Measurements from ENCODE around the gene HDAC8. TPM values are rescaled to one million over a fixed set of nuclear protein-coding genes. Genes with fewer than 3 reads are reported as not detected.
"Not testable (repeated sequence)": the region's sequence is repeated elsewhere in the genome, so short reads cannot be mapped to it uniquely, and the experiment has no call there.

HDAC8 gene
- total and polyA plus RNA-seq, 2 donors (not counting 1 experiment from before 2014, with no cell fraction given), result 13.3 to 41.9 TPM

DNA sequence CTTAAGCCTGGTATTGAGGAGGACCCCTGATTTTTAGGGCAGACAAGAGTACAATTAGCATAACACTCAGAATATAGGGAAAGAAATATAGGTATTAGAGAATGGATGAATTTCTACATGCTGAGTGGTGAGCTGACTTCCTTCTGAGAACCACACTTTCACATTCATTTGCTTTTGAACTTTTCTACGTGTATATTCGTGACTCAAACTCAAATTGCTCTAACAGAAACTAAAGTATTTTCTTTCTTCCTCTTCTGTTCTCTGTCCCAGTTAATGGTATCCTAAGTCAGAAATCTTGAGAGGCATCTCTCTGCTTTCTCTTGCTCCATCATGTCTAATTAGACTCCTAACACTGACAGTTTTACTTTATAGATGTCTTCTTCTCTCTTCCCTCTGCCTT lies 163.8 kb downstream of the HDAC8 start:
- no peaks in the 10 kb centered on the region for H3K36me3 ChIP-seq (replicated peaks in 1 of 2; ENCODE audit: control extremely low read depth in 1 of 2, control insufficient read depth in 1 of 2, extremely low read depth in 1 of 2, insufficient read depth in 2 of 2, low read length in 1 of 2)
- no peaks in the 10 kb centered on the region for H3K9me3 Mint-ChIP-seq (ENCODE audit: insufficient read depth)
- ATAC-seq (ENCODE audit: low read depth), result no peak
- H3K27me3 ChIP-seq (replicated peaks in 1 of 4; ENCODE audit: control extremely low read depth in 1 of 4, control insufficient read depth in 3 of 4, insufficient read depth in 4 of 4, low read length in 3 of 4), result no peaks in the 10 kb centered on the region
- H3K27me3 Mint-ChIP-seq, result no peaks in the 10 kb centered on the region
- H3K9me3 ChIP-seq (ENCODE audit: control extremely low read depth in 1 of 3, control insufficient read depth in 2 of 3, insufficient read depth in 1 of 3, low read length in 2 of 3), result no peaks in the 10 kb centered on the region
- CTCF ChIA-PET, result no interaction called here
- no peaks in the 10 kb centered on the region for H4K20me1 ChIP-seq (ENCODE audit: control insufficient read depth, insufficient read depth, low read length, poor library complexity, severe bottlenecking)
- DNase-seq, result no peak
- no CpG with 5 or more reads among the region's 2 CpGs for WGBS (ENCODE audit: insufficient coverage)
- intact Hi-C loops (cut with micrococcal nuclease), result no loop called here
- H3K4me1 Mint-ChIP-seq, result no peaks in the 10 kb centered on the region
- H3K4me1 ChIP-seq (ENCODE audit: control insufficient read depth in 2 of 2, insufficient read depth in 2 of 2, low read length in 2 of 2), result no peaks in the 10 kb centered on the region
- no peak overlapping the region for H3K27ac Mint-ChIP-seq
- no peak overlapping the region for H3K4me2 ChIP-seq (replicated peaks; ENCODE audit: low read depth, low read length, poor library complexity, severe bottlenecking)
- no peak for TF ChIP-seq EZH2 (IDR thresholded peaks at IDR 0.05; ENCODE audit: borderline replicate concordance, insufficient read depth, low read depth, low read length, poor library complexity, severe bottlenecking)
- TF ChIP-seq, protein P1, sequence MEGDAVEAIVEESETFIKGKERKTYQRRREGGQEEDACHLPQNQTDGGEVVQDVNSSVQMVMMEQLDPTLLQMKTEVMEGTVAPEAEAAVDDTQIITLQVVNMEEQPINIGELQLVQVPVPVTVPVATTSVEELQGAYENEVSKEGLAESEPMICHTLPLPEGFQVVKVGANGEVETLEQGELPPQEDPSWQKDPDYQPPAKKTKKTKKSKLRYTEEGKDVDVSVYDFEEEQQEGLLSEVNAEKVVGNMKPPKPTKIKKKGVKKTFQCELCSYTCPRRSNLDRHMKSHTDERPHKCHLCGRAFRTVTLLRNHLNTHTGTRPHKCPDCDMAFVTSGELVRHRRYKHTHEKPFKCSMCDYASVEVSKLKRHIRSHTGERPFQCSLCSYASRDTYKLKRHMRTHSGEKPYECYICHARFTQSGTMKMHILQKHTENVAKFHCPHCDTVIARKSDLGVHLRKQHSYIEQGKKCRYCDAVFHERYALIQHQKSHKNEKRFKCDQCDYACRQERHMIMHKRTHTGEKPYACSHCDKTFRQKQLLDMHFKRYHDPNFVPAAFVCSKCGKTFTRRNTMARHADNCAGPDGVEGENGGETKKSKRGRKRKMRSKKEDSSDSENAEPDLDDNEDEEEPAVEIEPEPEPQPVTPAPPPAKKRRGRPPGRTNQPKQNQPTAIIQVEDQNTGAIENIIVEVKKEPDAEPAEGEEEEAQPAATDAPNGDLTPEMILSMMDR (IDR thresholded peaks at IDR 0.05), result no peak
- no peak overlapping the region for H3K4me3 Mint-ChIP-seq
- H2AFZ ChIP-seq (ENCODE audit: insufficient read depth, low read depth, low read length, poor library complexity, severe bottlenecking), result no peak overlapping the region
- POLR2A ChIA-PET, result no interaction called here
- no peaks in the 10 kb centered on the region for H3K79me2 ChIP-seq (ENCODE audit: control insufficient read depth, insufficient read depth, low read length)
- no peak overlapping the region for H3K27ac ChIP-seq (ENCODE audit: low read length in 2 of 2)
- no peak overlapping the region for H3K4me3 ChIP-seq (ENCODE audit: control extremely low read depth in 1 of 5, extremely low read depth in 1 of 5, insufficient read depth in 1 of 5, low read depth in 2 of 5, low read length in 4 of 5)
- H3K9ac ChIP-seq (ENCODE audit: low read length), result no peak overlapping the region

DNA sequence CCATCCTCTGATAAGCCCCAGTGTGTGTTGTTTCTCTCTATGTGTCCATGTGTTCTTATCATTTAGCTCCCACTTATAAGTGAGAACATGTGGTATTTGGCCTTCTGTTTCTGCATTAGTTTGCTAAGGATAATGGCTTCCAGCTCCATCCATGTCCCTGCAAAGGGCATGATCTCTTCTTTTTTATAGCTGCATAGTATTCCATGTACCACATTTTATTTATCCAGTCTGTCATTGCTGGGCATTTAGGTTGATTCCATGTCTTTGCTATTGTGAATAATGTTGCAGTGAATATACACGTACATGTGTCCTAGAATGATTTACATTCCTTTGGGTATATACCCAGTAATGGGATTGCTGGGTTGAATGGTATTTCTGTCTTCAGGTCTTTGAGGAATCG lies 167.5 kb downstream of the HDAC8 start:
- H3K79me2 ChIP-seq (ENCODE audit: control insufficient read depth, insufficient read depth, low read length); CTCF ChIA-PET; H3K36me3 ChIP-seq (replicated peaks in 1 of 2; ENCODE audit: control extremely low read depth in 1 of 2, control insufficient read depth in 1 of 2, extremely low read depth in 1 of 2, insufficient read depth in 2 of 2, low read length in 1 of 2); DNase-seq; H3K9ac ChIP-seq (ENCODE audit: low read length); H4K20me1 ChIP-seq (ENCODE audit: control insufficient read depth, insufficient read depth, low read length, poor library complexity, severe bottlenecking); H3K4me1 Mint-ChIP-seq; H3K27me3 ChIP-seq (replicated peaks in 1 of 4; ENCODE audit: control extremely low read depth in 1 of 4, control insufficient read depth in 3 of 4, insufficient read depth in 4 of 4, low read length in 3 of 4); H3K4me2 ChIP-seq (replicated peaks; ENCODE audit: low read depth, low read length, poor library complexity, severe bottlenecking); POLR2A ChIA-PET; H3K27ac Mint-ChIP-seq; H3K27me3 Mint-ChIP-seq; H2AFZ ChIP-seq (ENCODE audit: insufficient read depth, low read depth, low read length, poor library complexity, severe bottlenecking); intact Hi-C loops (cut with micrococcal nuclease); H3K9me3 ChIP-seq (ENCODE audit: control extremely low read depth in 1 of 3, control insufficient read depth in 2 of 3, insufficient read depth in 1 of 3, low read length in 2 of 3); H3K4me1 ChIP-seq (ENCODE audit: control insufficient read depth in 2 of 2, insufficient read depth in 2 of 2, low read length in 2 of 2); H3K9me3 Mint-ChIP-seq (ENCODE audit: insufficient read depth); ATAC-seq (ENCODE audit: low read depth); H3K4me3 ChIP-seq (ENCODE audit: control extremely low read depth in 1 of 5, extremely low read depth in 1 of 5, insufficient read depth in 1 of 5, low read depth in 2 of 5, low read length in 4 of 5); H3K27ac ChIP-seq (ENCODE audit: low read length in 2 of 2); H3K4me3 Mint-ChIP-seq: not testable (repeated sequence)
- WGBS (ENCODE audit: insufficient coverage), result no CpG with 5 or more reads among the region's 2 CpGs

All from B cell (primary cell).